Right atrium auricular region (tissue), 2 donors: ENCODE measurements around the gene FOXP1. TPM values are rescaled to one million over a fixed set of nuclear protein-coding genes. Genes with fewer than 3 reads are reported as not detected.

Source experiments
- DNase-seq: peaks from one replicate; pipeline ENCODE4 v3.0.0-alpha.2; 2019; ENCODE audit warnings: low spot score
- H3K27ac ChIP-seq, 2 donors: fragments of 200-600 bp; sonication (generic); 1 replicate in 1 of 2; 2 replicates in 1 of 2; pipeline ENCODE4 v1.5.1; 2016 to 2019
- H3K27me3 ChIP-seq, 2 donors: fragments of 200-600 bp; sonication (generic); one replicate each; pipeline versions ENCODE4 v1.5.1 to v1.6.0; 2017 to 2019
- H3K36me3 ChIP-seq: fragments of 200-600 bp; sonication (generic); one replicate; pipeline ENCODE4 v1.5.1; 2016
- H3K4me1 ChIP-seq, 2 donors: fragments of 200-600 bp; sonication (generic); one replicate each; pipeline versions ENCODE4 v1.5.1 to v1.6.0; 2017 to 2019
- H3K4me3 ChIP-seq, 2 donors: fragments of 200-600 bp; sonication (generic); 1 replicate in 1 of 2; 2 replicates in 1 of 2; pipeline ENCODE4 v1.5.1; 2017 to 2019; ENCODE audit warnings: mild to moderate bottlenecking in 1 of 2, moderate library complexity in 1 of 2
- H3K9me3 ChIP-seq, 2 donors: fragments of 200-600 bp; sonication (generic); one replicate each; pipeline ENCODE4 v1.5.1; 2019
- total RNA-seq, 2 donors: library from RNA; depleted of rRNA; stranded (reverse); fragments of >200 nt; gene quantifications; one replicate each; pipeline ENCODE4 v1.1.0, GENCODE V29; 2016
- TF ChIP-seq, protein P1 (sequence below), 2 donors: fragments of 200-600 bp; sonication (generic); IDR thresholded peaks; one replicate each; pipeline ENCODE4 v1.5.1; 2019; ENCODE audit warnings: antibody characterized with exemption in 2 of 2

Gene FOXP1
- total RNA-seq, 2 donors from 2014 or later: 39.2 to 59.0 TPM

DNA sequence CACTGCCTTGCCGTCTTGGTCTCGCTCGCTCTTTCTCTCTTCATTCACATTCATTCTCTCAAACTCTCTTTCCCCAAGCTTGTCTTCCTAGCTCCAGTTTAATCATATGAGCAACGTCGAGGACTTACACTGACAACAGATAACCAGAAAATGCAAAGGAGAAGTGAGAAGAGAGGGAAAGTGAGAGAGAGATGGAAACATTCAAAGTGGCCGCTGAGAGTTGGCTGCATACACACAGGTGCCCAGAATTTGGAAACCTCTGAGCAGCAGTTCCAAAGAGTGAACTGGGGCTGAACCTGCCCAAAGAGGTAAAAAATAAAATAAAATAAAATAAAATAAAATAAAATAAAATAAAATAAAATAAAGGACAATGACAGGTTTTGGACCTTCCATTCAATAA lies 583.0 kb downstream of the FOXP1 start:
- H3K4me1 ChIP-seq: peaks cover 0 to 26% of the 10 kb centered on the region in 2 donors
- no peaks in the 10 kb centered on the region for H3K9me3 ChIP-seq
- H3K36me3 ChIP-seq: peaks cover 14% of the 10 kb centered on the region
- DNase-seq: no peak
- H3K27me3 ChIP-seq: no peaks in the 10 kb centered on the region
- no peak overlapping the region for H3K4me3 ChIP-seq
- no peak overlapping the region for H3K27ac ChIP-seq
- TF ChIP-seq, protein P1, sequence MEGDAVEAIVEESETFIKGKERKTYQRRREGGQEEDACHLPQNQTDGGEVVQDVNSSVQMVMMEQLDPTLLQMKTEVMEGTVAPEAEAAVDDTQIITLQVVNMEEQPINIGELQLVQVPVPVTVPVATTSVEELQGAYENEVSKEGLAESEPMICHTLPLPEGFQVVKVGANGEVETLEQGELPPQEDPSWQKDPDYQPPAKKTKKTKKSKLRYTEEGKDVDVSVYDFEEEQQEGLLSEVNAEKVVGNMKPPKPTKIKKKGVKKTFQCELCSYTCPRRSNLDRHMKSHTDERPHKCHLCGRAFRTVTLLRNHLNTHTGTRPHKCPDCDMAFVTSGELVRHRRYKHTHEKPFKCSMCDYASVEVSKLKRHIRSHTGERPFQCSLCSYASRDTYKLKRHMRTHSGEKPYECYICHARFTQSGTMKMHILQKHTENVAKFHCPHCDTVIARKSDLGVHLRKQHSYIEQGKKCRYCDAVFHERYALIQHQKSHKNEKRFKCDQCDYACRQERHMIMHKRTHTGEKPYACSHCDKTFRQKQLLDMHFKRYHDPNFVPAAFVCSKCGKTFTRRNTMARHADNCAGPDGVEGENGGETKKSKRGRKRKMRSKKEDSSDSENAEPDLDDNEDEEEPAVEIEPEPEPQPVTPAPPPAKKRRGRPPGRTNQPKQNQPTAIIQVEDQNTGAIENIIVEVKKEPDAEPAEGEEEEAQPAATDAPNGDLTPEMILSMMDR (IDR thresholded peaks at IDR 0.05): no peak

DNA sequence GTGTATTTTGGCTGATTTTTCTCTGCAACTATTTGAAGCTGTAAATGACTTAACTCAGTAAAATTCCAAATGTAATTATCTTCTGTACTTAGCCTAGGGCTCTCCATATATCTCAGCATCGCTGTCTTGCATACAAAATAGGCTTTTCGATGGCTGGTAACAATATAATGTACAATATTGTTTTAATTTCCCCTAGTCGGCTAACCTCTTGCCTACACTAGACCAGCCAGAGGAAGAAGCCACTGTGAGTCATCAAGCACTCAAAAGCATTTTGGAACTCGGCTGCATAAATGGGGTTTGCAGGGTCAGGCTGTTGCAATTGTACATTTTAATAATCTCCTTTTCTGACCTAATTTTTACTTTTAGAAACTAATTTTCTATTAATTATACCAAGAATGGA lies 583.8 kb downstream of the FOXP1 start:
- H3K27me3 ChIP-seq: no peaks in the 10 kb centered on the region
- H3K27ac ChIP-seq: no peak overlapping the region
- TF ChIP-seq, protein P1 (IDR thresholded peaks at IDR 0.05): no peak
- H3K4me1 ChIP-seq: peaks cover 0 to 24% of the 10 kb centered on the region in 2 donors
- no peak overlapping the region for H3K4me3 ChIP-seq
- DNase-seq: no peak
- peaks cover 14% of the 10 kb centered on the region for H3K36me3 ChIP-seq
- H3K9me3 ChIP-seq: no peaks in the 10 kb centered on the region

DNA sequence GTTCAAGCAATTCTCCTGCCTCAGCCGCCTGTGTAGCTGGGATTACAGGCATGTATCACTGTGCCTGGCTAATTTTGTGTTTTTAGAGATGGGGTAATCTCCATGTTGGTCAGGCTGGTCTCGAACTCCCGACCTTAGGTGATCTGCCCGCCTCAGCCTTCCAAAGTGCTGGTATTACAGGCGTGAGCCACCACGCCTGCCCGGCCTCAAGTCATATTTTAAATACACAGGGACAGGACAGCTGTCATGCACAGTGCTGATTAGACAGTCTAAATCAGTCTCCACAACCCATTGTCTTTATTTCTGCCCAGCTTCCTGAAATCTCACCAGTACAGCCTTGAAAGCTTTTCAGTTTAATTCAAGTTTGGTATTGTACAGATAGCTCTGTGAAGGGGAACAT lies 587.4 kb downstream of the FOXP1 start:
- no peaks in the 10 kb centered on the region for H3K9me3 ChIP-seq
- TF ChIP-seq, protein P1 (IDR thresholded peaks at IDR 0.05): no peak
- no peak overlapping the region for H3K4me3 ChIP-seq
- no peaks in the 10 kb centered on the region for H3K27me3 ChIP-seq
- peaks cover 0 to 19% of the 10 kb centered on the region in 2 donors for H3K4me1 ChIP-seq
- H3K36me3 ChIP-seq: peaks cover 20% of the 10 kb centered on the region
- no peak overlapping the region for H3K27ac ChIP-seq
- no peak for DNase-seq

DNA sequence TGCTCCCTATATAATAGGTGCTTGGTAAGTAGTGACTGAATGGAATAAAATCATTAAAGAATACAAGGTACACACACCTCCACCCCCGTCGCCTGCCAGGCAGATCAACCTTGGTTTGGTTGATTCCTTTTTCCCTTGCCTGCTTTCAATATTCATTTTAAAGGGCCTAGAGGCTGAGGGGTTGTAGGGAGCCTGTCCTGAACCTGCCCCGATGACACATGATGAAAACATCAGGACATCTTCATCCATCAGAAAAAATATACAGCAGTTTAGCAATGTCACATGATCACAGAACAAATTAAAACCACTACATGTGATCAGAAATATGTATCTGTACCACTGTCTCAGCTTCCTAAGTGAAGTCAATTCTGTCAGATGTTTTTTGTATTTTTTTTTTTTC lies 588.9 kb downstream of the FOXP1 start:
- H3K4me1 ChIP-seq: peaks cover 0 to 12% of the 10 kb centered on the region in 2 donors

DNA sequence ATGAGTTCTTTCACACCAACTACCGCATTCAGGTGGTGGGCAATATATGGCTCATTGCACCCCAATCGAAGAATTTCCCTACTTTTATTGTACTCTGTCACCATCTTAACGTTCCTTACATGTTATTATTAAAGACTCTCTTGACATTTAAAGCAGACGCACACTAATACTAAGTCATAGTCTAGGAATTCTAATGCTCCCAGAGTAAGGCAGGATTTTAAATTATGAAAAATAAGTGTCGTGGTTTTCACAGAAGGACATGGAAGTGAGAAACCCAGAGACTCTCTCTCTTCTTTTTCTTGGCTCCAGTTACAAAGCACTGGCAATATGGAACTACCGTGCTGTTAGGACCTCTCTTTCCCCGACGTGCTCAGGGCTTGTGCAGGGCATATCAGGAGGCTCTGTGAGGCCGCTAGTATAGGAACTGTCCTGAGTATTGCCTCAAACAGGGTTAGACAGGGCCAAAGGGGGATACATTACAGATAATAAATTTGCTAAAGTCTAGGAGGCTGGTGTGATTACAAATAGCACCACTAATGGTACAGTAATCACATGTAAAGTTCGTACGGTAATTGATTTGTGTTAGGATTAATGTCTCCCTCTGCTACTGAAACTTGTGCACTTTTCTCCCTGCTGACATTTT lies 590.8 kb downstream of the FOXP1 start:
- Histone ChIP-seq H3K4me1 (peaks cover 0 to 13% of the 10 kb centered on the region in 2 donors), H3K27ac (no peak overlapping the region), H3K9me3 (no peaks in the 10 kb centered on the region), H3K36me3 (peaks cover 19% of the 10 kb centered on the region), H3K27me3 (no peaks in the 10 kb centered on the region), H3K4me3 (no peak overlapping the region)
- TF ChIP-seq, protein P1 (IDR thresholded peaks at IDR 0.05): no peak
- no peak for DNase-seq

More for the DNA sequence above, 588.9 kb downstream of the FOXP1 start:
- Histone ChIP-seq H3K27ac (no peak overlapping the region), H3K9me3 (no peaks in the 10 kb centered on the region), H3K27me3 (no peaks in the 10 kb centered on the region), H3K36me3 (peaks cover 16% of the 10 kb centered on the region), H3K4me3 (no peak overlapping the region)
- TF ChIP-seq, protein P1 (IDR thresholded peaks at IDR 0.05): no peak
- no peak for DNase-seq

DNA sequence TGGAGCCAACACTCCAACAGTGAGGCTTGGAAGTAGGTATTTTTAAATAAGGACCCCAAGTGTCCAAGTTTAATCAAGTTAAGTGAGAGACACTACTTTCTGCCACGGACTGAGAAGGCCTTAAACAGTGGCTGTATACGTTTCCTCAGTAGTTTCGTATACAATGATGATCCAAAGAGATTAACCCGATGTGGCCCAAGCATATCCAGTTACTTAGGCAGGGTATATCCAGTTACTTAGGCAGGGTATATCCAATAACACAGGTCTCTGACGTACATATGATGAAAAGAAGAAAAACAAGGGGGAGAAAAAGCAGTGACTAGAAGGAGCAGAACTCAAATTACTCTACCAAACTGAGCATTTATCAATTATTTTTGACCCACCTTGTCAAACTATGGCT lies 591.4 kb downstream of the FOXP1 start:
- no peaks in the 10 kb centered on the region for H3K9me3 ChIP-seq
- no peak overlapping the region for H3K4me3 ChIP-seq
- DNase-seq: no peak
- H3K4me1 ChIP-seq: peaks cover 0 to 13% of the 10 kb centered on the region in 2 donors
- peaks cover 25% of the 10 kb centered on the region for H3K36me3 ChIP-seq
- H3K27me3 ChIP-seq: no peaks in the 10 kb centered on the region
- TF ChIP-seq, protein P1 (IDR thresholded peaks at IDR 0.05): no peak
- H3K27ac ChIP-seq: no peak overlapping the region
